Activated T-cell treated with anti-CD3 and anti-CD28 coated beads, Interleukin-2, amount 50 U/mL, for 24 hours (primary cell): ENCODE results near the gene MALL.
"Not testable (repeated sequence)": the region's sequence is repeated elsewhere in the genome, so short reads cannot be mapped to it uniquely, and the experiment has no call there.

Experiments
- DNase-seq: peaks from one replicate; pipeline ENCODE4 v3.0.0-alpha.2; 2020
- H3K27ac Mint-ChIP-seq: 2 replicates; pipeline ENCODE4 v1.8.0; 2020; ENCODE audit warnings: mild to moderate bottlenecking, mixed read lengths
- H3K27me3 Mint-ChIP-seq: 2 replicates; pipeline ENCODE4 v1.8.0; 2020; ENCODE audit warnings: mixed read lengths
- H3K36me3 Mint-ChIP-seq: 2 replicates; pipeline ENCODE4 v1.8.0; 2020; ENCODE audit warnings: low read depth, mixed read lengths
- H3K4me1 Mint-ChIP-seq: 2 replicates; pipeline ENCODE4 v1.8.0; 2020; ENCODE audit warnings: low read depth, mixed read lengths
- H3K4me3 Mint-ChIP-seq: 2 replicates; pipeline ENCODE4 v1.8.0; 2020; ENCODE audit warnings: mild to moderate bottlenecking, moderate library complexity, mixed read lengths
- H3K9me3 Mint-ChIP-seq: 2 replicates; pipeline ENCODE4 v1.8.0; 2020; ENCODE audit warnings: mixed read lengths

MALL gene

GRCh38 chr2:110095994-110096633 lies 19.5 kb downstream of the MALL start:
- Mint-ChIP-seq H3K36me3 (no peaks in the 10 kb centered on the region), H3K27ac (no peak overlapping the region), H3K9me3 (no peaks in the 10 kb centered on the region), H3K4me1 (peaks cover 2% of the 10 kb centered on the region), H3K27me3 (peaks cover 7% of the 10 kb centered on the region), H3K4me3 (no peak overlapping the region)
- DNase-seq = no peak

DNA sequence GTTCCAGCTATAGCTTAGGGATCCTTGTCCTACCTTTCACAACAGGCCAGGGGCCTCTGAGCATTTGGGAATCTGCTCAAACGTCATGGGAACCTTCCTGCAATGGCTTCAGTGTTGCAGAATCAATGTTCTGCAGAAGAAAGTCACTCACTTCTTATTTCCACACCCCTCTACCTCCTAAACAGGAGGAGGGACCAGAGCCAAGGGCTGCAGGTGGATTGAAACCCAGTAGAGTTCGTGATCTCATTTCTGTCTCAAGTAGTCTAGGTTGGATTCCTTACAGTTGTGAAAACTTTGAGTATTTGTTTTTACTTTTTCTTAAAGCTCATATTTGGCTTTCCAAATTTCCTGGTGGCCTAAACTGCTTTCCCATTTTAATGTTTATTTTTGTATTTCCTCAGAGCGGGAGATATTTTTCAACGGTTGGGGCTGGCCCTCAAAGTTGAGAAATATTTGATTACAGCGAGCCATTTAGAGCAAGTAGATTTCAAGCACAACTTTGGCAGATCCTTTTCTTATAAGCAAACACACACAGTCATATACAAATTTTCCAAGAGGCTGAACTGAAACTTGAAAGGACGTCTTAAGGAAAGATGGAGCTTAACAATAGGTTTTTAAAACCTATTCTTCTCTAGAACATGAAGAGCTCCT lies 20.6 kb downstream of the MALL start:
- DNase-seq, H3K4me3 Mint-ChIP-seq, H3K9me3 Mint-ChIP-seq, H3K4me1 Mint-ChIP-seq, H3K27me3 Mint-ChIP-seq, H3K27ac Mint-ChIP-seq, H3K36me3 Mint-ChIP-seq: not testable (repeated sequence)

DNA sequence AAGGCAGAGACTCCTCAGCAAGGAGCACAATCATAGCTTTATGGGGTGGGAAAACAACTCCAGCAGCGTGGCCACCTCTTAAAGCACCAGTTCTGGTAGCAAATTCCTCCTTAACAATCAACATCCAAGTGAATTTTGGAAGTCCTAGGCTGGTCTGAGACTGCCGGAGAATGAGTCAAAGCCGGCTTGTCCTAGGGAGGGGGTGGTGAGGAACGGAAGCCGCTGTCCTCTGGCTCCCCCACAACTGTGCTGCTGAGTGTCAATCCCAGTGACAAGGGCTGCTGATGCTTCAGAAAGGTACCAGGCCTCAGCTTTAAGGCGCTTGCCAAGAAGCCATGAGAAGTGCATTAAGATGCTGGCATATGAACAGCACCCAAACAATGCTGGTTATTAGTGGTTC lies 21.7 kb downstream of the MALL start:
- not testable (repeated sequence) for H3K36me3 Mint-ChIP-seq, H3K4me3 Mint-ChIP-seq, H3K27ac Mint-ChIP-seq, H3K4me1 Mint-ChIP-seq, H3K9me3 Mint-ChIP-seq, DNase-seq, H3K27me3 Mint-ChIP-seq

DNA sequence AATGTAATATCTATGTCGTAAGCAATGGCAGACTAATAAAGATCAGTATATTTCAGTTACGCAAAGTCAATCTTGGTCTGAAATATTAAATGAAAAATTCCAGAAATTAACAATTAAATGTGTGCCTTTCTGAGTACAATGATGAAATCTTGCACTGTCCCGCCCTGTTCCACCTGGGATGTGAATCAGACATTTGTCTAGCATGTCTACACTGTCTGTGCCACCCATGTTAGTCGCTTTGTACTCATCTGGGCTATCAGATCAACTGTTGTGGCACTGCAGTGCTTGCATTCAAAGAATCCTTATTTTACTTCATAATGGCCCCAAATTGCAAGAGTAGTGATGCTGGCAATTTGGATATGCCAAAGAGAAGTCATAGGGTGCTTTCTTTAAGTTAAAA lies 25.5 kb downstream of the MALL start:
- not testable (repeated sequence) for H3K9me3 Mint-ChIP-seq, H3K27ac Mint-ChIP-seq, H3K27me3 Mint-ChIP-seq, H3K36me3 Mint-ChIP-seq, H3K4me3 Mint-ChIP-seq, H3K4me1 Mint-ChIP-seq, DNase-seq

GRCh38 chr2:110083757-110084156 lies 31.9 kb downstream of the MALL start:
- not testable (repeated sequence) for H3K27me3 Mint-ChIP-seq, H3K4me1 Mint-ChIP-seq, H3K4me3 Mint-ChIP-seq, DNase-seq, H3K27ac Mint-ChIP-seq, H3K9me3 Mint-ChIP-seq, H3K36me3 Mint-ChIP-seq

DNA sequence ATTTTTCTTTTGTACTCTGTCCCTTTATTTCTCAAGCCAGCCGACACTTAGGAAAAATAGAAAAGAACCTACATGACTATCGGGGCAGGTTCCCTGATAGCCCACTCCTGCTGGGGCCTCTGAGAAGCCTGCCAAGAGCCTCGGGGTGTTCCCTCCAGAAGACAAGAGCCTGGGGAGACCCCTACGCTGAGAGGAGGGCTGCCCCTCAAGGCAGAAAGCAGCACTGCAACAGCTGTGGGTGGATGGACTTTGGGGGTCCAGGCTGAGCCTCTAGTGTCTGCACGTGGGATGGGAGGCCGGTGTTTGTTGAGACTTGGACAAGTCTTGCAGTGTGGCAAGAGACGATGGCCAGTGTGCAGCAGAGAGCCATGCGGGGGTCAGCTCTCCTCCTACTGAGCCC lies 32.5 kb downstream of the MALL start:
- DNase-seq, H3K27me3 Mint-ChIP-seq, H3K9me3 Mint-ChIP-seq, H3K4me3 Mint-ChIP-seq, H3K36me3 Mint-ChIP-seq, H3K4me1 Mint-ChIP-seq, H3K27ac Mint-ChIP-seq: not testable (repeated sequence)

DNA sequence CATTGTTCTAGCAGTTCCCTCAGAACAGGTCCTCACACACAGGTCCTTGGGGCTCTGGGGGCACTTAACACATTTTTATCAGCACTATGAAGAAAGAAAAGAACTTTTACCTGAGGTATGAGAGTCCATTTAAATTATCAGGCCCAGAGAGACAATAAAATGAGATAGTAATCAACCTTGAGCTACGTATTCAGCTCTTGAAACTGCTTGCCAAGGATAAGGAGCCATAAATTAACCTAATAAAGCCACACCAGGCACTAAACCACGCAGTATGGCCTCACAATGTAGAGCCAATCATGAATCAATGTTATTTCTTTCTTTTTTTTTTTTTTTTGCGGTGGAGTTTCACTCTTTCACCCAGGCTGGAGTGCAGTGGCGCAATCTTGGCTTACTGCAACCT lies 37.5 kb downstream of the MALL start:
- not testable (repeated sequence) for H3K27me3 Mint-ChIP-seq, H3K9me3 Mint-ChIP-seq, DNase-seq, H3K27ac Mint-ChIP-seq, H3K4me1 Mint-ChIP-seq, H3K4me3 Mint-ChIP-seq, H3K36me3 Mint-ChIP-seq

- not testable (repeated sequence) for H3K27ac Mint-ChIP-seq, H3K27me3 Mint-ChIP-seq, H3K36me3 Mint-ChIP-seq, H3K4me3 Mint-ChIP-seq, H3K4me1 Mint-ChIP-seq, DNase-seq, H3K9me3 Mint-ChIP-seq
These were observed 39.7 kb downstream of the MALL start for GRCh38 chr2:110075896-110076295.

DNA sequence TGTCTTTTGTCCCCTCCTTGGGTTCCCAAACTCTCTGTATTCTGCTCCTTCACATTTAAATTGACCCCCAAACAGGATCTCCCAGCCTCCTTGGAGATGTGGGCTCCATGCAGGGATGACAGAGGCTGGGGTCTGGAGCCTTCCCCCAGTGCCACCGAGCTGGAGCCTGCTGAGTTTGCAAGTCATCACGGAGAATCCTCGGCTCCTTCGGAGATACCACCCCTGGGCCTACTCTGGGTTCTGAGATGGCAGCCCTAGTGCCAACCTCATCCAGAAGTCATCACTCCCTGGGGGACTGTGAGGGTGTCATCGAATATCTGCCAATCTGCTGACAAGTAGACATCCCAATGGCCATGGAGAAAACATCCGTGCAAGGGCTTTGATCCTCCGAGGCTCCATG lies 45.8 kb downstream of the MALL start:
- H3K36me3 Mint-ChIP-seq, H3K27me3 Mint-ChIP-seq, H3K4me3 Mint-ChIP-seq, DNase-seq, H3K9me3 Mint-ChIP-seq, H3K4me1 Mint-ChIP-seq, H3K27ac Mint-ChIP-seq: not testable (repeated sequence)

GRCh38 chr2:110068153-110068552 lies 47.5 kb downstream of the MALL start:
- H3K27ac Mint-ChIP-seq, H3K4me3 Mint-ChIP-seq, H3K9me3 Mint-ChIP-seq, H3K36me3 Mint-ChIP-seq, DNase-seq, H3K4me1 Mint-ChIP-seq, H3K27me3 Mint-ChIP-seq: not testable (repeated sequence)

DNA sequence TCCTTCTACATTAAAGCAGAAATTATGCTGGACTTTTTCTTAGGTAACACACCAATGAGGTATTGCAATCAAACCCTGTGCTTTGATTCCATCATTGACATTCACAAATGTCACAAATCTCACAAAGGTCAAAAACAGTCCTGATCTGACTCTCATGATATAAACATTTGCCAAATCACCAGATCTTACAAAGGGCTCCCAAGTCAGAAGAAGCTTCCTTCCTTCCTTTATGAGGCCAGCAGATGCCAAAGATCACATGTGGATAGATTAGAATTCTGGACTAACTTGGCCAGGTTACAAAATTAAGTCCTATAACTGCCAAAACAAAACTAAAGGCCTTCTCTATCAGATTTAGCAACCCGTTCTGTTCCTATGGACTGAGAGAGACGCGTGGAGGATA lies 53.3 kb downstream of the MALL start:
- H3K27me3 Mint-ChIP-seq, H3K36me3 Mint-ChIP-seq, DNase-seq, H3K9me3 Mint-ChIP-seq, H3K4me1 Mint-ChIP-seq, H3K27ac Mint-ChIP-seq, H3K4me3 Mint-ChIP-seq: not testable (repeated sequence)

- not testable (repeated sequence) for H3K27ac Mint-ChIP-seq, DNase-seq, H3K27me3 Mint-ChIP-seq, H3K4me1 Mint-ChIP-seq, H3K9me3 Mint-ChIP-seq, H3K4me3 Mint-ChIP-seq, H3K36me3 Mint-ChIP-seq
These were observed 55.1 kb downstream of the MALL start for GRCh38 chr2:110060550-110060949.

DNA sequence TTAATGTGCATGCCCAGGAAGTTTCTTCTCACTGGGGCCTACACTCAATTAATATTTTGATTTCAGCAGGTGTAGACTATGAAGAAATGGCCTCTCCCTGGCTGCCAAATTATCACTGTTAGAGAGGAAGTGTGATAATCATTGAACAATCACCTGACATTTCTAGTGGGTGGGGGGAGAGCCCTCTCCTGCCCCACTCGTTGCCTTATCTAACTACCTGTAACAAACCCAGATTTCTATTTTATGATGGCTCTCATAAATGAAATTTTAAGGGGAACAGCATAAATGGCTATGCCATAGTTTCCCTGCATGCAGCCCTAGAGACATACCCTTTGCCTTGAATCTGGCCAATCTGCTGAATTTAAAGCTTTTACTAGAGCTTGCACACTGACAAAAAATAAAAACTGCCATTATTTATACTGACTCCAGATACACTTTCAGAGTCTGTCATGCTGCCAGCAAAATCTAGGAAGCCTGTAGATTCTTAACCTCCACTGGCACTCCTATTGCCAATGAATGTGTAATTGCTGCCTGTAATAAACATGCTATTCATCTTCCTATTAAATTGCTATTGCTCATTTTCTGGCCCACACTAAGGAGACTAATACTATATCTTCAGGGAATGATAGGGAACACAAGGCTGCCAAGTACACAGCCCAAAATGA lies 55.8 kb downstream of the MALL start:
- not testable (repeated sequence) for H3K36me3 Mint-ChIP-seq, DNase-seq, H3K4me3 Mint-ChIP-seq, H3K27ac Mint-ChIP-seq, H3K27me3 Mint-ChIP-seq, H3K4me1 Mint-ChIP-seq, H3K9me3 Mint-ChIP-seq

- H3K36me3 Mint-ChIP-seq, H3K4me1 Mint-ChIP-seq, H3K27ac Mint-ChIP-seq, DNase-seq, H3K9me3 Mint-ChIP-seq, H3K27me3 Mint-ChIP-seq, H3K4me3 Mint-ChIP-seq: not testable (repeated sequence)
These were observed 56.5 kb downstream of the MALL start for GRCh38 chr2:110059009-110059693.

- H3K4me1 Mint-ChIP-seq, H3K36me3 Mint-ChIP-seq, H3K27me3 Mint-ChIP-seq, H3K27ac Mint-ChIP-seq, H3K4me3 Mint-ChIP-seq, H3K9me3 Mint-ChIP-seq, DNase-seq: not testable (repeated sequence)
These were observed 57.6 kb downstream of the MALL start for GRCh38 chr2:110058034-110058433.
